ENCODE measurements around the gene AFAP1L2.

Gene AFAP1L2

GRCh38 chr10:114332301-114333192 is 71.8 kb downstream of the AFAP1L2 start:
- DNase-seq: no peak

DNA sequence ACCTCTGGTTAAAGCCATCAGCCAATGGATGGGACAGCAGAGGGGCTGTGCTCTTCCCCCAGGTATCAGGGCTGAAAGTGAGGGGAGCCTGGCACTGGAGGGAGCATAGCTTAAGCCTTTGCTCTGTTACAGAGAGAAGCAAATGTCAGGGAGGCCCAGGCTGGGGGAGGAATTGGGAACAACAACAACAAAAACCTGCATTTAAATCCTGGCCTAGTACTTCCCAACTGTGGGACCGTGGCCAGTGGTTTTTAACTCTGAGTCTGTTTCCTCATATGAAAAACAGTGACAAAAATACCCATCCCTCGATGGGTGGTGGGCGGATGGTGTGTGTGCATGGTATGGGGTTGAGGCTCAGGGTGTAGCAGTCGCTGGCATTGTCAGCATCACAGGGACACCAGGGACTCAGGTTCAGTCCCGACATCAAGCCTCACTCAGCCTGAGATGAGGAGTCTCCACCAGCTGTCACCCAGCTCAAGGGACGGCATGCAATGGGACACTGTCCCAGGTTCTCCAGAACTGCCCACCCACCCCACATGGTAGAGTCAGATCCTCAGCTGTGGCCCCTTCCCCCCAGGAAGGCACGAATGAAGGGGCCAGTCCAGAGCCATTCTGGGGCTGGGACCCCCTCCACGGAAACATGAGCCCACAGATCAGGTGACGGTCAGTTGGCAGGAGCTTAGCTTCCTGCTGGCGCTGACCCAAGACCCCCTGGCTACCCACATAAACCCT is 74.5 kb downstream of the AFAP1L2 start:
- no peak for DNase-seq

GRCh38 chr10:114328874-114329273 is 75.4 kb downstream of the AFAP1L2 start:
- DNase-seq: no peak

DNA sequence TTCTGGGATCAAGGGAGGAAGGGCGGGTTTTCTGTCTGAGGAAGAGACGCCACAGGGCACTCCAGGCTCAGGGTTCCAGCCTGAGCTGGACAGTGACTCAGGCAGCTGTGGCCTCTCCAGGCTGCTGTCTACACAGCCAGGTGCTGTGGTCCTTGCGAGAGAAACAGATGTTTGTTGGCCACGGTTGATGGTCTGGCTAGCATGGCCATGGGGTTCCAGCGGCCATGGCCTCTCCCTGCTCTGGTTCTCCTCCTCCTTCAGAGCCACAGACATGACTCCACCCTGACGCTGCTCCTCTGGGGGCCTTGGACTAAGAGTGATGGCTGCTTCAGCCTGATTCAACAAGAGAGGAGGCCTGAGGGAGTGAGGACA is 75.9 kb downstream of the AFAP1L2 start:
- DNase-seq: no peak

- no peak for DNase-seq
Measured at GRCh38 chr10:114327537-114328440, 76.5 kb downstream of the AFAP1L2 start.

- DNase-seq: no peak
Measured at GRCh38 chr10:114326795-114327194, 77.5 kb downstream of the AFAP1L2 start.

DNA sequence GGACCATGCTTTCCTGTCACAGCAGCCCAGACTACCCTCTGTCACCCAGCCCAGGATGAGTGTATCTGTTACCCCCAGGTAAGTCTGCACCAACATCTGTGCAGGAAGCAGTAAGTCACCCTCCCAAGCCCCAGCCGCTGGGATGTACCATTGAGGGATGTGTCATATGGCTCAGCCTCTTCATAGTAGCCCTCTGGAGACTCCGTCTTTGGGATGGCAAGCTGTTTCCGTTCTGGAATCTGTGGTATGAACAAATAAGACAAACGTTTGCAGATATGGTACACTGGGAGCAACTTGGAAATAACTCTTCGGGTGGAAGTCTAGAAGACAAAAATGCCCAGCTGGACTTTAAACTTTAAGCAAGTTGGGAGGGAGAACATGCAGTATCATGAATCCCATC is 81.3 kb downstream of the AFAP1L2 start:
- no peak for DNase-seq

DNA sequence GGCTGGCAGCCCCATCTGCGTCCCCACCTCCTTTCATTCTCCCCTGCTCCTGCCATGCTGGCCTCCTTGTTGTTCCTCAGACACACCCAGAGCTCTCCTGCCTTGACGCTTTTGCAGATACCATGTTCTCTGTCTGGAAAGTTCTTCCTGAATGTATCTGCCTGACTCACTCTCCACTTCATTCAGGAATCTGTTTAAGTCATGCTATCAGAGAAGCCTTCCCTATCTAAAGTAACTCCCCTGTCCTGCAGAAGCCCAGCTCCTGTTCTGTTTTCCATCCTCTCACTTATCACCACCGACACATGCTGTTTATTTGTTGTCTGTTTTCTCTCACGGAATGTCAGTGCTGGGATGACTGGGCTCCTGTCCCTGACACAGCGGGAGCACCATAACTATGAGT is 82.0 kb downstream of the AFAP1L2 start:
- no peak for DNase-seq

DNA sequence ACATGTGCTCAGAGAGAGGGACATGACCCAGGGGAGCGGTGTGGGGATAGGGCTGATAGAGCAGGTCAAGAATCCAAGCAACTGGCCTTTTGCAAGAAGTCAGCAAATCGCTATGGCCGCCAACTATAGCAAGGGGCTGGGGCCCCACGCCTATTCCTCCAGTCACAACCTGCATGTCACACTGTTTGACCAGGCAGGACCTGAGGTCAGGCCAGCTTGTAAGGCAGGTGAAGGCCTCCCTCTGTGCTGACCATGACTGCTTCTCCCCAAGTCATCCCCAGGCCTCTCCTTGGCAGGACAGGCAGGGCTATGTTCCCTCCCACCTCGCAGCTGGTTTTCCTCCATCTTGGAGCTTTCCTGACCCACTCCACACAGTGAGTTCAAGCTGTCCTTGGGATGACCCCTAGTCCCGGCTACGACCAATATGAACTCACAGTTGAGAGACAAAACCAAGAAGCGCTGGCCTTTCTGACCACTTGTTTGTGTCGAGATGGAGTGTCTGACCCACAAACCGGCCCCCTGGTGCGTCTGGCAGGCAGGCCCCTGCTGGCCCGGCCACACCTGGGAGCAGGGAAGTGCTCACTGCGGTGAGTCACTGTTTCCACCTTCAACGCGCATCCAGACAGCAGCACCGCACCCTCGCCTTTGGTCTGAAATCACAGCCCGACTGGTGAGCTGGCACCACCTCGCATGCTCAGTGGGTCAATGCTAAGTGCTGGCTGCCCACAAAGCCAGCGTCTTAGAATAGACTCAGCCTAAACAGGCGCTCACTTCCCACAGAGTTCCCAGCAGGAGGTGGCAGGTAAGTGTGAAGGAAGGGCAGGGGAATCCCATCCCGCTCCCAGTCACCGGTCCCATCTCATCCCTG is 83.8 kb downstream of the AFAP1L2 start:
- no peak for DNase-seq

DNA sequence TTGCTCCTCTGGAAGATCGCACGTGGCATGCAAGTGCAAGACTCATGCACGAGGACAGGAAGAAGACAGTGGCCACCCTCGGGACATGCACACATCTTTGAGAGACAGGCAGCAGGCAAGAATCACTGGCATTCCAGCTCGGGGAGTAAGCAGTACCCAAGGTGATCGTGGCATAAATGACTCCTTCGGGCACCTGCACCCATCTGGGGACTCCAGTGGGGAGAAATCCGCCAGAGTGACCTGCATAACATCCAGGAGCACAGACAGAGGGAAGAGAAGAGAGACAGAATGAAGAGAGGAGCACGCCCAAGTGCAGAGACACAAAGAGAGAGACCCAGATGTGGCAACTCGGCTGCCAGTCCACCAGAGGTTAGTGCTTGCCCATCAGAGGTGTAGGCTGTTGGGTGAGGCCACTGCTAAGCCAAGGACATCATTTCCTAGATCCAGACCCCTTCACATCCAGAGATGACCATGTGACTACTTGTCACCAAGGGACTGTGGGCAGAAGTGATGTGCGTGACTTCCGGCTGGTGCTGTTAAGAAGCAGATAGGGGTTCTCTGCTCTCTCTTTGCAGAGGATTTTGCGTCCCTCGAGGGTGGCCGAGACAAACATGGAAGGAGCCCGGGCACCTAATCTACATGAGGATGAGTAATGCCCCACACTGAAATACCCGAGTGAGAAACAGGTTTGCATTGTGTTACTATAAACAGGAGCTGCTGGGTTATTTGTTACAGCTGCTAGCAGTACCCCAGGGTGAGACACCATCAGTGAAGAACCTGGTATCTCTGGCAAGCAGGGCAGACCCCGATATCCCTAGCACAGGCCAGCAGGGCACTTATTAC is 84.7 kb downstream of the AFAP1L2 start:
- no peak for DNase-seq

DNA sequence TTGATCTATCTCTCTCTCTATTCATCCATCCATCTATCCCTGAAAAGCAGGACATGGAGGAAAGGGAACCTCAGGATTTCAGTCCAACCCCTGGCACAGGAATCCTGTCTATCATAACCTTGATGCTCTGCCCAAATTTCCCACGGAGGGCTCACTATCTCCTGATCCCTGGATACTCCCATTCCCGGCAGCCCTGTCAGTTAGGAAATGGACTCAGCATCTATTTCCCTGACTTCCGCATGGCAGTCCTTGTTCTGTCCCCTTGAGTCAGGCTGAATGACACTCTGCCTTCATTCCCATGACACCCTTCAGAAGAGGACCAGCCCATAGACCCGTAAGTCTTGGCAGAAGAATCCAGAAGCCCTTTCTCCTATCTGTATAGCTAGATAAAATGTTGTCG is 87.6 kb downstream of the AFAP1L2 start:
- DNase-seq: no peak

DNA sequence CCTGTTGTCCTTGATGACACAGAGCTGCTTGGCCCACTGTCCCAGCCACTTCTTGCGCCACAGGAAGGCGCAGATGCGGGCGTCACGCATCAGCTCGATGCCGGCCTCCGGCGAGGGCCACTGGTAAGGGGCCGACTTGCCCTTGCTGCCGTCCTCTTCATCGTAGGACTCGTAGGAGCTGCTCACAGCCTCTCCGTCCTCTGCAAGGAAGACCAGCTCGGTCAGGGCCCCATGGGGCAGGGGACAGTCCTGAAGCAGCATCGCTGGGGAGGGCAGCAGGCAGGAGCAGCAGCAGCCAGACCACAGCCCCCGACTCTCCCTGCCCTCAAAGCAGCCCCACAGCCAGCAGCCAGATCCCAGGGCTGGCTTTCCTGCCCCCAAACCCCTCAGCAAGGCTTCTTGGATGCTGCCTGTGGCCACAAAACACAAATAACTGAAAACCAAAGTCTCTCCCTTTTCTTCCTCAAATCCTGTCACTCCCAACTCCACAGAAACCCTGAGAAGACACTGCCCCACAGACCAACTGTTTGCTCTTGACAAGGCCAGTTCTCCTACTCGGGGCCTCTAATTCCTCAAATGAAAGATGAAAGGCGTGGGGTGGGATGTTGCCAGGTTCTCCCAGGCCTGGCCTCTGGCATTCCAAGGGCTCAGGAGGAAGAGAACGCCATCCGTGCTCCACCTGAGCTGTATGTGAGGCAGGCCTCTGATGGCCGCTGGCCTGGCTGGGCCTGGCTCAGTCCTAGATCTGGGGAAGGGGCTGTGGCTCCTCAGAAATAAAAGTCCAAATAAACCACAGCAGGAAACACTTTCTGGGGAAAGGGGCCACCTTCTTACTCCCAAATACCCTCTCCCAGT is 88.5 kb downstream of the AFAP1L2 start:
- DNase-seq: no peak

GRCh38 chr10:114313866-114314265 is 90.4 kb downstream of the AFAP1L2 start:
- no peak for DNase-seq

GRCh38 chr10:114313139-114313538 is 91.2 kb downstream of the AFAP1L2 start:
- no peak for DNase-seq

GRCh38 chr10:114311496-114312209 is 92.6 kb downstream of the AFAP1L2 start:
- DNase-seq: no peak

- no peak for DNase-seq
Measured at GRCh38 chr10:114311023-114311422, 93.3 kb downstream of the AFAP1L2 start.

DNA sequence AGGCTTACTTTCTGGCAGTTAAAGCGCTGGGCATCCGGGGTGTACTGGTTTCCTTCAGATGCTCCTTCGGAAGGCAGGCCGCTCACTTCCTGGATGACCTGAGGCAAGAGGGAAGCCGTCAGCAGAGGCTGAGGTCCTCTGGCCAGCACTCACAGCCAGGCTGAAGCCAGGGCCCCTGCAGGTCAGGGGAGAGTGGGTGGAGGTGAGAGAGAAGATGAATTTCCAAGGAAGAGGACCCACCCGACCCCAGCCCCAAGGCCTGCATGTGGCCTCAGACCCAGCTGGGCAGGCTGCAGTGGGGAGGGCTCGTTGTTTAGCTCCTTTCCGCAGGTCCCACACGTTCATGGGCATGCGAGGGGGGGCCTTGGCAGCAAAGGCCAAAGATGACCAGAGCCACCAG is 94.0 kb downstream of the AFAP1L2 start:
- no peak for DNase-seq

DNA sequence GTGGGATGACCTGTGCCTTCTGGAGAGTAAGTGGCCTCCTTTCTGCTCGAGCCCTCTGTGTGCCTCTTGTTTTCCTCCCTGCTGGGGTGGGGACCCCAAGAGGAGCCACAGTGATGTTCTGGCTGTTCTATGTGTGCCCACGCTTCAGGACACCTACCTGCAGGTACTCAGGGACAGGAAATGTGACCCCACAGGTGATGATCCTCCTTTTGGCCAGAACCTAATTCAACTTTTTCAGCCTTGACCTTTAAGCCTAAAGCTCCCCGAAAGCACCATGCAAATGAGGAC is 95.0 kb downstream of the AFAP1L2 start:
- no peak for DNase-seq

DNA sequence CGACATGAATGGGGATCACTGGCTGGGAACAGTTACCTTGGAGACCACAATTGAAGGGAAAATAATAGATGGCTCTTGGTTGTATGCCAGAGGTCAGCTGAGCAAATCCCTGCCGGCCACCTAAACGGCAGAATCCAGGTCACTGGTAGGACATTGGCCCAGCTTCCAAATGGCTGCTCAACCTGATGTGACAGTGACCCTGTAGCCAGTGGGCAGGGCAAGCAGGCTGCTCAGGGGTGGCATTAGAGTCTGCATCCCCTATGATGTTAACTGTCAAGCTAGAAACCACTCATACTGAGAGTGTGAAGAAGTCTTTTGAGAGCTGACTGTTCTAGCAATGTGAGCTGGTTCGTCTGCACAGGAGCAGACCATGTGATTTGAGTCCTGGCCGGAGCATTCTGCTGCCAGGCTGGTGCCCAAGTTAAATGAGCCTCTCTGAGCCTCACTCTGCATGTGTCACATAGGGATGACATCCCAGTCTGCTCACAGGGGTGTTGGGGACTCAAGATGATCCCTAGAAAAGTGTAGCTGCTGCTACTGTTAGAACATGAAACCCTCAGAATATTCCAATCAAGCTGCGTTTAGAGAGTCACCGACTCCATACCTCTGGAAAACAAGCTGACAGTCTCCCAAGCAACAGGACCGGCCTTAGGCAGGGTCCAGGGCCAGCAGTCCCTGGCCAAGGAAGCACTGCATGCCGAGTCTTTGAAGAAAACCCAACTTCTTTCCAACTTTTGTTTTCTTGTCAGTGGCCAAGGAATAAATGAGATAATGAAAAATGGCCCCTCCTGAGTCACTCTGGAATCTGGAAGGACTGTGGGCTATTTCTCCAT is 95.6 kb downstream of the AFAP1L2 start:
- no peak for DNase-seq
